Lung (tissue), 12 donors: ENCODE data around the gene GALNT13. TPM values are rescaled to one million over a fixed set of nuclear protein-coding genes. Genes with fewer than 3 reads are reported as not detected.

Experiments
- ATAC-seq: fragments of 200-7000 bp; cut with Tn5 transposase; one replicate; pipeline ENCODE4 v1.9.1; 2020; ENCODE audit warnings: moderate number of reproducible peaks; ENCODE audit not compliant: insufficient read depth, low FRiP score
- DNase-seq, 3 donors: peaks; one replicate each; pipeline ENCODE4 v3.0.0-alpha.2; 2013 to 2017
- H3K27ac ChIP-seq, 2 donors: one replicate each; pipeline ENCODE4 v1.5.1; 2013; ENCODE audit warnings: mild to moderate bottlenecking in 2 of 2, moderate library complexity in 2 of 2, control low read depth in 1 of 2, inconsistent platforms in 1 of 2, low read depth in 1 of 2, low read length in 1 of 2
- H3K27me3 ChIP-seq, 3 donors: one replicate each; pipeline ENCODE4 v1.5.1; 2013; ENCODE audit warnings: low read length in 2 of 3; ENCODE audit not compliant: control insufficient read depth in 3 of 3, insufficient read depth in 3 of 3
- H3K36me3 ChIP-seq, 4 donors: one replicate each; pipeline ENCODE4 v1.5.1; 2013; ENCODE audit warnings: low read length in 4 of 4, mild to moderate bottlenecking in 1 of 4, moderate library complexity in 1 of 4; ENCODE audit not compliant: control insufficient read depth in 4 of 4, insufficient read depth in 4 of 4
- H3K4me1 ChIP-seq, 5 donors: one replicate each; pipeline ENCODE4 v1.5.1; 2013; ENCODE audit warnings: low read length in 5 of 5, mild to moderate bottlenecking in 2 of 5, moderate library complexity in 1 of 5; ENCODE audit not compliant: control insufficient read depth in 5 of 5, insufficient read depth in 5 of 5
- H3K4me3 ChIP-seq: one replicate; pipeline ENCODE4 v1.5.1; 2013; ENCODE audit warnings: mild to moderate bottlenecking, control low read depth, moderate library complexity
- H3K9ac ChIP-seq, 2 donors: one replicate each; pipeline ENCODE4 v1.5.1; 2013; ENCODE audit warnings: low read length in 2 of 2, control low read depth in 1 of 2; ENCODE audit not compliant: insufficient read depth in 1 of 2
- H3K9me3 ChIP-seq, 4 donors: one replicate each; pipeline ENCODE4 v1.5.1; 2013; ENCODE audit warnings: low read length in 3 of 4, mild to moderate bottlenecking in 1 of 4, moderate library complexity in 1 of 4; ENCODE audit not compliant: control insufficient read depth in 4 of 4, insufficient read depth in 3 of 4
- CTCF ChIP-seq: IDR thresholded peaks from 2 replicates; pipeline ENCODE4 v1.5.1; 2012; ENCODE audit warnings: mild to moderate bottlenecking; ENCODE audit errors: control extremely low read depth, extremely low read depth
- WGBS, 2 donors: extraction: QIAGEN DNeasy Blood & Tissue Kit; methylation state at CpG; one replicate each; pipeline ENCODE4 v1.1.7; 2013; 5-methylcytosine and 5-hydroxymethylcytosine counted together
- polyA plus RNA-seq, 2 donors: library from polyadenylated mRNA; stranded (reverse); fragments of 200-250 nt; gene quantifications; one replicate each; pipeline ENCODE4 v1.2.1, GENCODE V29; 2013
- total RNA-seq, 2 donors: library from RNA; depleted of rRNA in 1 of 2; stranded (reverse); fragments of >200 nt in 1 of 2; gene quantifications; one replicate each; pipeline ENCODE4 v1.2.1, GENCODE V29; 2014 to 2021
- donor health status: control.
- donor health status: control.
- donor health status: Bipolar disorder and iron deficiency.
- donor health status: healthy.
- donor health status: DM: yes; HTN: yes; CAD: no.

GALNT13 gene
- total and polyA plus RNA-seq, 4 donors = 0.57 to 3.1 (median 1.2) TPM

- Histone ChIP-seq H3K36me3 (no peaks in the 10 kb centered on the region), H3K27ac (no peak overlapping the region), H3K4me3 (no peak overlapping the region), H3K4me1 (no peaks in the 10 kb centered on the region), H3K9me3 (no peaks in the 10 kb centered on the region), H3K9ac (no peak overlapping the region), H3K27me3 (no peaks in the 10 kb centered on the region)
- DNase-seq (no peak), ATAC-seq (no peak)
- no peak for TF ChIP-seq CTCF
These were observed 15.1 kb downstream of the GALNT13 start for GRCh38 chr2:153886833-153887232.

GRCh38 chr2:153890576-153890975, 18.9 kb downstream of the GALNT13 start:
- Histone ChIP-seq H3K4me3 (no peak overlapping the region), H3K4me1 (no peaks in the 10 kb centered on the region), H3K27ac (no peak overlapping the region), H3K9me3 (no peaks in the 10 kb centered on the region), H3K36me3 (no peaks in the 10 kb centered on the region), H3K9ac (no peak overlapping the region), H3K27me3 (no peaks in the 10 kb centered on the region)
- DNase-seq (no peak), ATAC-seq (no peak)
- TF ChIP-seq CTCF = no peak
- 21 to 25% methylated on average over 1 of the region's 1 CpG for WGBS, 2 donors

- no peaks in the 10 kb centered on the region for H3K9me3 ChIP-seq
- TF ChIP-seq CTCF = no peak
- H3K27me3 ChIP-seq = no peaks in the 10 kb centered on the region
- no peak overlapping the region for H3K4me3 ChIP-seq
- ATAC-seq (no peak), DNase-seq (peak in 1 of 3 donors; percentile 0)
- no peak overlapping the region for H3K27ac ChIP-seq
- no peak overlapping the region for H3K9ac ChIP-seq
- H3K36me3 ChIP-seq = no peaks in the 10 kb centered on the region
- H3K4me1 ChIP-seq = no peaks in the 10 kb centered on the region
These were observed 19.3 kb downstream of the GALNT13 start for GRCh38 chr2:153891051-153891450.

- WGBS, 2 donors = 80 to 87% methylated on average over 3 of the region's 3 CpGs
- DNase-seq (no peak), ATAC-seq (no peak)
- no peaks in the 10 kb centered on the region for H3K36me3 ChIP-seq
- no peak overlapping the region for H3K27ac ChIP-seq
- H3K27me3 ChIP-seq = no peaks in the 10 kb centered on the region
- no peak overlapping the region for H3K9ac ChIP-seq
- no peak for TF ChIP-seq CTCF
- peaks cover under 1 to 7% (median 5%) of the 10 kb centered on the region in 4 donors for H3K9me3 ChIP-seq
- no peaks in the 10 kb centered on the region for H3K4me1 ChIP-seq
- H3K4me3 ChIP-seq = no peak overlapping the region
These were observed 41.2 kb downstream of the GALNT13 start for GRCh38 chr2:153912798-153913396.
